ENCODE measurements around the gene KCNQ1OT1.

The KCNQ1OT1 gene

DNA sequence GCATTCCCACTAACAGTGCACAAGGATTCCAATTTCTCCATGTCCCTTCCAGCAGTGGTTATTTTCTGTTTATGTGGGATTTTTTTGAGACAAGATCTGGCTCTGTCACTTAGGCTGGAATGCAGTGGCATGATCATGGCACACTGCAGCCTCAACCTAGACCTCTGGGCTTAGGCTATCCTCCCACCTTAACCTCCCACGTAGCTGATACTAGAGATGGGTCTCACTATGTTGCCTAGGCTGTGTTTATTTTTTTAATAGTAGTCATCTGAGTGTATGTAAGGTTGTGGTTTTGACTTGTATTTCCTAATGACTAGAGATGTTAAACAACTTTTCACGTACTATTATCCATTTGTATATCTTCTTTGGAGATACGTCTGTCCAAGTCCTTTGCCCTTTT lies 74.6 kb downstream of the KCNQ1OT1 start:
- no peak for TF ChIP-seq JUND (IDR thresholded peaks at IDR 0.05; ENCODE audit: low read depth)
- in situ Hi-C loops (cut with HindIII; ENCODE audit: low pct_unique_long_range_greater_than_20kb, low sequenced_read_pairs) = no loop called here
- DNase-seq (ENCODE audit: low read depth in 1 of 2, low spot score in 1 of 2) = no peak

DNA sequence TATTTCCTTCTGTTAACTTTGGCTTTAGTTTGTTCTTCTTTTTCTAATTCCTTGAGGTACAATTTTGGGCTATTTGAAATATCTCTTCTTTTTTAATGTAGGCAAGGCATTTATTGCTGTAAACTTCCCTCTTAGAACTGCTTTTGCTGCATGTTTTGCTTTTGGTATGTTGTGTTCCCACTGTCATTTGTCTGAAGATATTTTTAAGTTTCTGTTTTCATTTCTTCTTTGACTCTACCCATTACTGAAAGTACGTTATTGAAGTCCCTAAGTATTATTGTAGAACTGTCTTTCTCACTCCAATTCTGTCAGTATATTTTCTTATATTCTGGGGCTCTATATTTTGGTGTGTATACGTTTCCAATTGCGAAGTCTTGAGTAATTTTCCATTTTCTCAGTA lies 77.9 kb downstream of the KCNQ1OT1 start:
- DNase-seq (ENCODE audit: low read depth in 1 of 2, low spot score in 1 of 2) = no peak
- in situ Hi-C loops (cut with HindIII; ENCODE audit: low pct_unique_long_range_greater_than_20kb, low sequenced_read_pairs) = no loop called here

DNA sequence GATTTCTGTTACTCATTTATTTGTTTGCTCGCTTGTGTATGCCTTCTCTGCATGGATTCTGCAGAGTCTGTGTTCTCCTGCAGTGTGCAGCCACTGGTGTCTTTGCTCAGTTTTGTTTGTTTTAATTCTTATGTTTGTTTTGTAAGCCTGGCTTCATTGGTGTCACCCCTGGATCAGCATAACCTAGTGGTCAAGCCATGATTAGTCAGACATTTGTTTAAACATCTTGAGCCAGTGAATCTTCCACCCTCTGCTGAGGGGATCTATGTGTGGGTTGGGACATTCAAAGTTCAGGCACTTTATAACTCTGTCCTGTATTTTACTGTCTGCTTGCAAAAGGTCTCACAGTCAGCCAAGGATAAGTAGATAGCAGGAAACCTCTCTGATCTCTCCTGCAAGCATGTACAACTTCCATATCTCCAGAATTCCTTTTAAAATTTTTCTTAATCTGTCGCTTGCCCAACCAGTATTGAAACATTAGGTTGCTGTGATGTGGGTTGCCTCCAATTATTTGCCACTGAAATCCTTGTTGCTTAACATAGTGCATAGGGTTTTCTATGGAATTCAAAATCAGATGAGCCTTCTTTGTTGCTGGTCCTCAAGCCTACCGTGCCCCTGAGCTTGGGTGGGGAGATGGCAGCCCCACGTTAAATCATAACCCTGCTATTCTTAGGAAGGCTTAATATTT lies 86.8 kb downstream of the KCNQ1OT1 start:
- no peak for TF ChIP-seq JUND (IDR thresholded peaks at IDR 0.05; ENCODE audit: low read depth)
- peak in 1 of 2 experiments; percentile 8 for DNase-seq (ENCODE audit: low read depth in 1 of 2, low spot score in 1 of 2)
- in situ Hi-C loops (cut with HindIII; ENCODE audit: low pct_unique_long_range_greater_than_20kb, low sequenced_read_pairs) = no loop called here

More for the DNA sequence above, 77.9 kb downstream of the KCNQ1OT1 start:
- TF ChIP-seq JUND (IDR thresholded peaks at IDR 0.05; ENCODE audit: low read depth) = no peak

DNA sequence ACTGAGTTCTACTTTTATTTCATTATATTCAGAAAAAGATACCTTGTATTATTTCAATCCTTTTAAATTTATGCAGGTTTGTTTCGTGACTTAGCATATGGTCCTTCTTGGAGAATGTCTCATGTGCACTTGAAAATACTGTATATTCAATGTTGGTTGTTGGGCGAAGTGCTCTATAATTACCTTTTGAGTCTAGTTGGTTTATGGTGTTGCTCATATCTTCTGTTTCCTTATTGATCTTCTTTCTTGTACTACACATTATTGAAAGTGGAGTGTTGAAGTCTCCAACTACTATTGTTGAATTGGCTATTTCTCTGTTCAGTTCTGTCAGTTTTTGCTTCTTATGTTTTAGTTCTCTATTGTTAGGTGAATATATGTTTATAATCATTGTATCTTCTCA lies 90.4 kb downstream of the KCNQ1OT1 start:
- in situ Hi-C loops (cut with HindIII; ENCODE audit: low pct_unique_long_range_greater_than_20kb, low sequenced_read_pairs) = no loop called here
- DNase-seq (ENCODE audit: low read depth in 1 of 2, low spot score in 1 of 2) = no peak
- TF ChIP-seq JUND (IDR thresholded peaks at IDR 0.05; ENCODE audit: low read depth) = no peak

DNA sequence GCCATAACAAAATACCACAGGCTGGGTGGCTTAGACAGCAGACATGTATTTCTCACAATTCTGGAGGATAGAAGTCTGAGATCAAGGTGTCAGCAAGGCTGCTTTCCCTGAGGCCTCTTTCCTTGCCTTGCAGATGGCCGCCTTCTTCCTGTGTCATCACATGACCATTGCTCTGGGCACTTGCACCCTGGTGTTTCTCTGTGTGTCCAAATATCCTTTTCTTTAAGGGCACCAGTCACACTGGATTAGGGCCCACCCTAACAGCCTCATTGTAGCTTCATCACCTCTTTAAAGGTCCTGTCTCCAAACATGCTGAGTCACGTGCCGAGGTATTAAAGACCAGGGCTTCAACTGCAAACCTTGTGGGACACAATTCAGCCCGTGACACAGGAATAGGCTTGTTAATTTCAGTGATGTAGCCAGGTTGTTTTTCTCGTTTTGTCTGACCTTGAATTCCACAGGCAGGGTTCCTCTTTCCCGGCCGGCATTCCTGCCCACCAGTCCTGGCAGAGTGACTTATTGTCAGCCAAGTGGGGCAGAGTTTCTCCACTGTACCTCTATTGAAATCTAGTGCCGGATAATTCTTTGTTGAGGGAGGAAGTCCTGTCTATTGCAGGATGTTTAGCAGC lies 100.1 kb downstream of the KCNQ1OT1 start:
- in situ Hi-C loops (cut with HindIII; ENCODE audit: low pct_unique_long_range_greater_than_20kb, low sequenced_read_pairs) = no loop called here
- no peak for TF ChIP-seq JUND (IDR thresholded peaks at IDR 0.05; ENCODE audit: low read depth)
- peak in 1 of 2 experiments; percentile 8 for DNase-seq (ENCODE audit: low read depth in 1 of 2, low spot score in 1 of 2)

DNA sequence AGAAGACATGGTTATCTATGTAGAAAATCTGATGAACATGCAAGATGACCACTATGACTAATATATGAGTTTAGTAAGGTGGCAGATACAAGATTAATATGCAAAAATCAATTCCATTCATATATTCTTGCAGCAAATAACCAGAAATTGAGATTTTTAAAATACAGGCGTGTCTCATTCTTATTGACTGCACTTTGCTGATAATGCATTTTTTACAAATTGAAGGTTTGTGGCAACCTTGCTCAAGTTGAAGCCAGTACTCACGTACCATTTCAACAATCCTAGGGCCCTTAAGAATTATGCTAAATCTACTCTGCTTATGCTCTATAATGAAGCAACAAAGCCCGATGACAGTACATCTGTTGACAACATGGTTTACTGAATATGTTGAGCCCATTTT lies 104.6 kb downstream of the KCNQ1OT1 start:
- TF ChIP-seq JUND (IDR thresholded peaks at IDR 0.05; ENCODE audit: low read depth) = no peak
- no peak for DNase-seq (ENCODE audit: low read depth in 1 of 2, low spot score in 1 of 2)
- in situ Hi-C loops (cut with HindIII; ENCODE audit: low pct_unique_long_range_greater_than_20kb, low sequenced_read_pairs) = no loop called here

DNA sequence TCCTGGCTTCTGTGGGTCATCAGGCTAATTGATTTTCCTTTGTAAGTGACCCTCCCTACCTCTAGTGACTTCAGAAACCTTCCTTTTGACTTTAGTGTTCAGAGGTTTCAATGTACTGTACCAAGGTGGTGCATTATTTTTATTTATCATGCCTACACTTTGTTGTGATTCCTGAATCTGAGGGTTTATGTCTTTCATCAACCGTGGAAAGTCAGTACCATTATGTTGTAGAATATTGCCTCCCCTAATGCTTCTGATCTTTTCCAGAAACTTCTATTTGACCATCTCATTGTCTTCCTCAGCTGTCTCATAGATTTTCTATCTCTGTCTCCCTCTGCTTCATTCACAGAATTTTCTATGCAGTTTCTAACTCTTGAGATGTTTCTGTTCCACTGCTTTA lies 105.5 kb downstream of the KCNQ1OT1 start:
- in situ Hi-C loops (cut with HindIII; ENCODE audit: low pct_unique_long_range_greater_than_20kb, low sequenced_read_pairs) = no loop called here
- TF ChIP-seq JUND (IDR thresholded peaks at IDR 0.05; ENCODE audit: low read depth) = no peak
- no peak for DNase-seq (ENCODE audit: low read depth in 1 of 2, low spot score in 1 of 2)

DNA sequence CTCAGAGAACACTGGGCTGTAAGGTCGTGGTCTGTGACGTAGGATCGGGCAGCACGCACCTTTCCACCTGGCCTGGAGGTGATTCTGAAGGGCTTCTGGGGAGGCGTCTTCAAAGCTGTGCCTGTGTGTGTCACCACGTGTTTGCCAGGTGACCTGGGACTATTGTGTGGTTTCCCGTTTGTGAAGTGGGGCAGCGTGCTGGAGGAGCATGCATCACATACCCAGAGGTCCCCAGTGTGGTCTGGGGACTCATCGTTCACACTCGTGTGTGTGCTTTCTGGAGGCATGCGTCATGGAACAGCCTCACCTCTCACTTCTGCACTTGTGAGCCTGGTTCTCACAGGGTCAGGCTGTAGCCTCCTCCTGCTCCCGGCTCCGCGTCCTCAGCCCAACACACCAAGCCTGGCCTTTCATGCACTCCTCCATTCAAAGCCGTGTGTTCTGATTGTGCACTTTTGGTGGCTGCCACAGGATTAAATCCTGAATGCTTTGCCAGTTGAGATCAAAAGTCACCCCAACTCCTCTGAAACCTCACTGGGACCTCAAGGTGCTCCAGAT lies 106.3 kb downstream of the KCNQ1OT1 start:
- no peak for DNase-seq (ENCODE audit: low read depth in 1 of 2, low spot score in 1 of 2)

DNA sequence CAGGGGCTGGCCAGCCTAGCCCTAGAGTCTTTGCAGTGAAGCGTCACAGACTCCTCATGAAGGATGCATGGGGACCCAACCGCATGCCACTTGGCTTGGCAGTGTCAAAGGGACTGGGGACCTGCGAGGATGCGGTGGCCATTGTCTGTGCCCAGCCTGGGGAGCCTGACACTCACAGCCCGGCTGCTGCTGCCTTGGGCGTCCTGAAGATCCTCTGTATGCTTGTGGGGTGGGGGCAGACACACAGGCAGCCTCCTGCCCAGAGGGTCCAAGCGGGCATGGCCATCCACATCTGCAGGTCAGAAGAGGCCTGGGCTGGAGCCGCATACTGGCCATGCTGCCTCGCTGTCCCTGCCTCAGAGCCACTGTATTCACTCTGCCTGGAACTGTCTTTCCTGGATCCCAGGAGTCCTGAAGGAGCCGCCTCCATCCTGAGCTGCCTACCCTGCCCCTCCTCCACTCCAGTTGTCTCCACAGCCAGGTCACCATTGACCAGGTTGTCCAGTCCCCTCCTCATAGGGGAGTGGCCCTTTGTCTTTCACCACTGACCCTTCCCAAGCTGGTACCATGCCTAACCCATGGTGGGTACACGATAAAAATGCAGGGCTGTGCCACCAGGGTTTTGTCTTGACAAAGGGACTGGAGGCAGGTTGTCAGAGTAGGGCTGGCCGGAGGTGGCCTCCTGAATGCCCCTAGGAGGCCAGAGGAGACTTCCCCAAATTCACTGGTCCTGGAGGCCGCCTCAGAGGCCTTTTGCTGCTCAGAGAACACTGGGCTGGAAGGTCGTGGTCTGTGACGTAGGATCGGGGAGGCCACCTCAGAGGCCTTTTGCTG lies 107.0 kb downstream of the KCNQ1OT1 start:
- no peak for DNase-seq (ENCODE audit: low read depth in 1 of 2, low spot score in 1 of 2)
- no peak for TF ChIP-seq JUND (IDR thresholded peaks at IDR 0.05; ENCODE audit: low read depth)
- in situ Hi-C loops (cut with HindIII; ENCODE audit: low pct_unique_long_range_greater_than_20kb, low sequenced_read_pairs) = no loop called here

More for the DNA sequence above, 106.3 kb downstream of the KCNQ1OT1 start:
- no peak for TF ChIP-seq JUND (IDR thresholded peaks at IDR 0.05; ENCODE audit: low read depth)
- in situ Hi-C loops (cut with HindIII; ENCODE audit: low pct_unique_long_range_greater_than_20kb, low sequenced_read_pairs) = no loop called here

DNA sequence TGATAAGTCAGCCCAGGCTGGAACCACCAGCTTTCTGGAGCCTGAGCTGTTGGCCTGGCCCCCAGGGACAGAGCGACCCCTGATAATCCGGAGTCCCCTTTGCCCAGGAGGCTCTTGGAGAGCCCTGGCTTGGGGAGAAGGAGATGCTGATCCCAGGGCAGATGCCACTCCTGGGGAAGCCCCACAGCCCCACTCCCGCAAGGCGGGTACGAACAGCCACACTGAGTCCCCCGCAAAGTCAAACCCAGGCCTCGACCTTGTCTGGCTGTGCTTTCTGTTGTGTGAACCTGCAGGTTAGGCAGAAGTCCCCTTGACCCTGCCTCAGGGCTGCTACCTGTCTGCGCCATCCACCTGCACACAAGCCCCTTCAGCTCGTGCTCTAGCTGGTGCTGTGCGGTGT lies 108.0 kb downstream of the KCNQ1OT1 start:
- TF ChIP-seq JUND (IDR thresholded peaks at IDR 0.05; ENCODE audit: low read depth) = no peak
- DNase-seq (ENCODE audit: low read depth in 1 of 2, low spot score in 1 of 2) = no peak
- in situ Hi-C loops (cut with HindIII; ENCODE audit: low pct_unique_long_range_greater_than_20kb, low sequenced_read_pairs) = no loop called here

DNA sequence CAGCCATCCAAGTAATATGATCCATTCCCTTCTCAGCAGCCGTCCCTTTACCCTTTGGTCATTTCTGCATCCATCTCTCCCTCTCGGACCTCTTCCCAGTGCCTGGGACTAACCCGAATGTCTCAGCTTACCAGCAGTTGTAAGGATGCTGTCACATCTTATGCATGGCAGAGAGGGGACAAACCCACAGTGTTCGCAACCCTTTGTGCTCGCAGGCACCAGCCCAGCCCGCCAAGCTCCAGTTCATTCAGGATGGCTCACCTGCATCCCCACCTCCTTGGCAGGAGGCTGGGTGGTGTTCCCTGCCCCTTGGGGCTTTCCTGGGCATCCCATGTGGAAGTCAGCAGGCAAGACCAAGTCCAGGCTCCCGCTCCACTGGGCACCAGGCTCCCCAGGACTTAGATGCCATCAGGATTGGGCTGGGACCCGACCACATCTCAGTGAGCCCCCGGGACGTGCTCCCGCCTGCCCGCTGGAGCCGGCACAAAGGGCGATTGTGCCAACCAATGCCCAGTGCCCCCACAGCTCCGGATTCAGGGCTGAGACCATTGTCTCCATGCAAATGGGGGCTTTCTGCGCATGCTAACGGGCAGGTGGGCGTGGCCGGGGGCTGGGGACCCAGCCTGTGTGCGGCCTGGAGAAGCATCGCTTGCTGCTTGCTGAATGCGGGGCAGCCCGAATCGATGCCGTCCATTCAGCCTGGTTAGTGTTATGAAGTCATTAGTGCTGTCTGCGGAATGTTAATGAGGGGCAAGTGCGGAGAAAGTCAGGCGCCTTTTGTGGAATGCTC lies 108.6 kb downstream of the KCNQ1OT1 start:
- TF ChIP-seq JUND (IDR thresholded peaks at IDR 0.05; ENCODE audit: low read depth) = no peak
- in situ Hi-C loops (cut with HindIII; ENCODE audit: low pct_unique_long_range_greater_than_20kb, low sequenced_read_pairs) = no loop called here
- no peak for DNase-seq (ENCODE audit: low read depth in 1 of 2, low spot score in 1 of 2)
